ACHN (cell line): ENCODE results near the gene ZNF710.

Source experiments
- DNase-seq: peaks from one replicate; pipeline ENCODE4 v3.0.0-alpha.2; 2015
- in situ Hi-C: cut with HindIII; loops from 2 replicates; pipeline ENCODE4 v1.10.0; 2017; ENCODE audit warnings: low sequenced_read_pairs, low pct_ligation_motif_present, low pct_unique_long_range_greater_than_20kb

Gene ZNF710

DNA sequence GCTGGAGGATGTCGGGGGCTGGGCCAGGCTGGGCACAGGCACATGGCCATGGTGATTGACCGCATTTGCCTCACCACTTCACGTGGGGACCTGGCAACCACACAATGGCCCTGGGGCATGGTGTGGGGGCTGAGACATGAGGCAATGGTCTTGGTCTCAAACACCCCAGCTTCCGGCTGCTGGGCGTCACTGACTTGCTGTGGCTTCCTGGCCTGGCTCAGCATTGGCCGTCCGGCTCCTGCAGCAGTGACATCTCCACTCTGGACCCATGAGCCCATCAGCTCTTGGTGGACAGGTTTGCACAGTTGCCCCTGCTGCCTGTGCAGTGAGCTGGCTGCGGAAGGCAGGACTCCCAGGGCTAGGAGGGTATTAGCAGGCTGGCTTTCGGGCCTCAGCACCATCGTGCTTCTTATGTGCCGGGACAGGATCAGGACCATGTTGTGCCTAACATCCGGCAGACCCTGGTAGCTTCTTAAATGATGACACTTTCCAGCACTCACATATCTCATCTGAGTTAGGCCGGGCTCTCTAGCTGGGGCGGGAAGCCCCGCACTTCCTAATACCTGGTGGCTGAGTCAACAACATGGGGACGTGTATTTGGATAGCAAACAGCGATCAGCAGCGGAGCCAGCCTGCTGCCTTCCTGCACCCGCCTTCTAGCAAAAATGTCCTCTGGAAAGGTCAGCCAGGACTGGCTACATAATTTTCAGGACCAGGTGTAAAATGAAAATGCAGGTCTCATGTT lies 34.1 kb downstream of the ZNF710 start:
- DNase-seq: no peak

DNA sequence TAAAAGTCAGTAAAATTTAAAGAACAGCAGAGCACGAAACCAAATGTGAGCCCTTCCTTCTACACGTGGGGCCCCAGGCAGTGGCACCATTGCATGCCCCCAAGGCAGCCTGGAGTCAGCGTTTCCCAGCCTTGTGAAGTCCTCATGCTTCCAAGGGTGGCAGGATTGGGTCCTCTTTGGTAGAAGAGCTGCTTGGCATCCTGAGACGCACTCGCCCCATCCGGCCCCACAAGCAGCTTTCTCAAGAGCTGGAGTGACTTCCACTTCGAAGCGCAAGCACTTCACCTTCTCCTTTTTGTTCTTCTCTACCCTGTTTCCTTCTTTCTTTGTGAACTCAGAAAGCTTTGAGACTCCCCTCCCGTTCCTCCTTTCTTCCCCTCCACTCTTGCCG lies 34.7 kb downstream of the ZNF710 start:
- in situ Hi-C loops: no loop called here
- no peak for DNase-seq

More for the DNA sequence above, 34.1 kb downstream of the ZNF710 start:
- in situ Hi-C loops: no loop called here

DNA sequence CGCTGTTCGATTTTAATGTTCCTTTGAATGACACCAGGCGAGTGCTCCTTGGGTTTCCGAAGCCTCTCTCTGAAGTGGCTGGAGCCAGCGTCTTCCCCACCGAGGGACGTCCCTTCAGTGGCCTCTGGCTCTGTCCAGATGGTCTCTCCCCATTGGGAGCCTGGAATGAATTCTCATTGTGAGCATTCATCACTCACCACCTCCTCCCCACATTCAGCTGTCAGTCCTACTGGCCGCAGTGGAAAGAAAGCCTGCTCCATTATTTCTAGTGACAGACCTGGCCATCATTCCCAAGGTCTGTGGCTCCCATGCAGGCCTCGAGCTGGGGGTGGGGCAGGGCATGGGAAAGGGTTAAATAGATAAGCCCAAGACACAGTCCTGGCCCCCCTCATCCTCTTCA lies 35.2 kb downstream of the ZNF710 start:
- in situ Hi-C loops: no loop called here
- no peak for DNase-seq

DNA sequence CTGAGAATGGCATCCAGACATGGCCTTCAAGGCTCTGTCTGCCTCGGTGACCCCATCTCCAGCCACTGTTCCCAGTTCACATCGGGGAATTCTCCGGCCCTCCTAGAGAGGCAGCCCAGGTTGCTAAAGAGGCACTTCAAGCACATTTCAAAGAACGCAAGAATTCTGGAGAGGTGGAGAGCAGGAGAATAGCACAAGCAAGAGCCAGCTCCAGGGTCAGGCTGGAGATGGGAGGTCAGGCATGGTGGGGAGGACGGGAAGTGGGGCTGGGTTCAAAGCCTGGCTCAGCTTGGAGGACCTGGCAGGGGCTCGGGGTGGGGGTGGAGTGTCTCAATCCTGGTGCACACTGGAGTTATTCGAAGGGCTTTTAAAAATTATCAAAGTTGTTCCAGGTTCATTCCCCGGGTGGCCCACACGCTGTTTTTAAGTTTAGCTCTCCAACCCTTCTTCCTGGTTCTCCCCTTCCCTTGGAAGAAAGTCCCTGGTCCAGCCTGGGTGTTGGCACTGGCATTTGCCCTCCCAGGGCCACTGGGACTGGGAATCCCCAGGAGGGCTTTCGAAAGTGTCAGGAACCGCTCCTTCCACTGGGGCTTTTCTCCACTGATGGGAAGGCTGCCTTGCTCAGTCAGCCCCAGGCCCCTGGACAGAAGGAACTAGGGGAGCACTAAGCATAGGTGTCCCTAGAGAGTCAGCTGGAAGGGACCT lies 35.8 kb downstream of the ZNF710 start:
- DNase-seq: no peak
- in situ Hi-C loops: no loop called here

DNA sequence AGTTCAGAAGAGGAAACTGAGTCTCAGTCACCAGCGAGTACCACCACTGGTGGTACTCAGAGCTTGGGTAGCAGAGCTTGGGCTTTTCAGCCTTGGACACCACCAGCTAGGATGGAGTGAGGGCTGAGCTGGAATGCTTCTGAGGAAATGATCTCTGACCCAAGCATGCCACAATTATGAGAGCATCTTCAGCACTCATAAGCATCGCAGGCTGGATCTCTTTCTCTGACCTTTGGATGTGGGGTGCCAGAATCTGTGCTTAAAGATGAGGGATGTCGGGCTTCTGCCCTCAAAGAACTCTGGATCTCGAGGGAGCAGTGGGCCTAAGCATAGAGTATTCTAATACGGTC lies 36.4 kb downstream of the ZNF710 start:
- in situ Hi-C loops: no loop called here
- no peak for DNase-seq

DNA sequence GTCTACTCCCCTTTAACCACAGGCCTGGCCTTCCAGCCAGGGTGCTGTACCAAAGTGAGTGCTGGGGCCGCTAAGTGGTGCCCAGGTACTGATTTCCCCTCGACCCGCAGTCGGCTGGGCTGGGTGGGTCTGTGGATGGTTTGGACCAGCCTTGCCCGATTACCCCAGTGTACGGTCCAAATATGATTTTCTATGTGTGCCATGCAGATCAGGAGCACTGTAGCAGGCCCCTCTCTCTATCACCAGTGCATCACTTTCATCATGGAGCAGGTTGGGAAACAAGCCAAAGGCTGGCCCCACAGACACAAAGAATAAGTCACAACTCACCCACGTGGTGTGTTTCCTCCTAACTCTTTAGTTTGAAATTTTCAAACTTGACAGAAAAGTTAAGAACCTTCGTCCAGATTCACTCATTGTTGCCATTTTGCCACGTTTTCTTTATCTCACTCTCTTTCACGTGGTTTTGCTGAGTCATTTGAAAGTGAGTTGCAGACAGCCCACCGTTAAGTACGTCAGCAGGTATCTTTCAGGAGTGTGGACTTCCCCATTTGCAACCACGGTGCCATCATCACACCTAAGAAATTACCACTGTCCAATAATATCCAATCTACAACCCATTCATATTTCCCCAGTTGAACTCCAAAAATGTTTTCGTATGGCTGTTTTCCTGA lies 37.0 kb downstream of the ZNF710 start:
- in situ Hi-C loops: no loop called here
- no peak for DNase-seq

DNA sequence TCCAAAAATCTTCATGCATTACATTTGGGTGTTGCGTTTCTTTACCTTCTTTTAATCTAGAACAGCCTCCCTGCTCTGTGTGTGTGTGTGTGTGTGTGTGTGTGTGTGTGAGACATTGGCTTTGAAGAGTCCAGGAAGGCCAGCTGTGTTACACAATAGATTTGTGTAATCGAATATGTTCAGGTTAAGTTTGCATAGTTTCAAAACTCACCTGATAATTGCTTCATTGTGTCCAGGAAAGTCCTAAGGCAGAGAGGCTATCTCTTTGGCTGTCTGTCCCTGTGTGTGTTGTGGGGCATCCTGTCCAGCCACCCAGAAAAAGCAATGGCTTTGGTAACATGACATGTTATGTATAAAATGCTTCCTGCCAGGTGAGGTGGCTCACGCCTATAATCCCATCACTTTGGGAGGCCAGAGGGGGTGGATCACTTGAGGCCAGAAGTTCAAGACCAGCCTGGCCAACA lies 37.5 kb downstream of the ZNF710 start:
- DNase-seq: no peak
- in situ Hi-C loops: no loop called here

DNA sequence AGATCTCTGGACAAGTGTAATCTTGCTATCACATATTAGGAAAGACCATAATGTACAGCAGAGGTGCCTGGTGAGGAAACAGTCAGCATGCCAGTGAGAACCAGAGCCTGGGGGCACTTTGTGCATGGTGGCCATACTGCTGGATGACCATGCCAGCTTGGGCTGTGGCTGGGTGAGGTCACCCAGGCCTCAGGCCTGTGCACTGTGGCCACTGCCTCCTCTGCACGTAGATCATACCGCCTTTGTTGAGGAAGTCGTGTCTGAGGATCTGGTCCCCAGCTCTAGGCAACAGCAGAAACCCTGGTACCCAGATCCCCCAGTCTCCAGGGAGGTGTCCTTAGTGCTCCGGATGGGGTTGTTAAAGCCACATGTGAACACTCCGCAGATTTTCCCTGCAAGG lies 38.9 kb downstream of the ZNF710 start:
- no peak for DNase-seq
- in situ Hi-C loops: no loop called here

DNA sequence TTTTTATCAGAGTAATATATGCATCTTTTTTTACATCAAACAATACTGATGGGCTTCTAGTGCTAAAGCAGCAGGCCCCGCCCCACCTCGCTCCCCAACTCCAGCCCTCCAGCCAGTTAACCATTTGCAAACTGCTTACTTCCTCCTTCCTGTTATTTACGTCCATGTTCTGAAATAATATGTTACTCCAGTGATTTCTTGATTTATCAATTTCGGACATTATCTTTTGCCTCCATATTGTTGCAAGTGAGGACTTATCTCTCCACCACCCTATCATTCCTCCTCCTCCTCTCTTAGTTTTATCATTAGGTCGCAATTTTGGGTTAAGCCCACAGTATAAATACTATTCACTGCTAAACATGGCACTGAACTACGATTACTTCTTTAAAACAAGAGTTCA lies 39.5 kb downstream of the ZNF710 start:
- in situ Hi-C loops: no loop called here
- no peak for DNase-seq

DNA sequence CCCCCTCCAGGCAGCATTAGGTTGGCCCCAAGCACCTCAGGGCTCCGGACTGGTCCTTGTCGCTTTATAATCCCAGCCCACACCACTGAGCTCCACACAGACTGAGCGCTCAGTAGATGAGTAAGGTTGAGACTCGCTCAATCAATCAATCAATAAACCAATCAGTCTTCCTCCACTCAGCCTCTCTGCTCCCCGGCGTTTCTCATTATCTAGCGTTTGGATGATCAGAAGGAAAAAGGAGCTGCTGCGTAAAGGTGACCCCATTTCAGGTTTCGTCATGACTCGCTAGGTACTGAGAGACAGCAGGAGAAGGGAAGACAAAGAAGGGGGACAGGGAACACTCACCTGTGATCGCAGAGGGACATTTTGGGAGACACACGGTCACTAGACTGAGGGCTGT lies 41.2 kb downstream of the ZNF710 start:
- in situ Hi-C loops: no loop called here
- DNase-seq: no peak

DNA sequence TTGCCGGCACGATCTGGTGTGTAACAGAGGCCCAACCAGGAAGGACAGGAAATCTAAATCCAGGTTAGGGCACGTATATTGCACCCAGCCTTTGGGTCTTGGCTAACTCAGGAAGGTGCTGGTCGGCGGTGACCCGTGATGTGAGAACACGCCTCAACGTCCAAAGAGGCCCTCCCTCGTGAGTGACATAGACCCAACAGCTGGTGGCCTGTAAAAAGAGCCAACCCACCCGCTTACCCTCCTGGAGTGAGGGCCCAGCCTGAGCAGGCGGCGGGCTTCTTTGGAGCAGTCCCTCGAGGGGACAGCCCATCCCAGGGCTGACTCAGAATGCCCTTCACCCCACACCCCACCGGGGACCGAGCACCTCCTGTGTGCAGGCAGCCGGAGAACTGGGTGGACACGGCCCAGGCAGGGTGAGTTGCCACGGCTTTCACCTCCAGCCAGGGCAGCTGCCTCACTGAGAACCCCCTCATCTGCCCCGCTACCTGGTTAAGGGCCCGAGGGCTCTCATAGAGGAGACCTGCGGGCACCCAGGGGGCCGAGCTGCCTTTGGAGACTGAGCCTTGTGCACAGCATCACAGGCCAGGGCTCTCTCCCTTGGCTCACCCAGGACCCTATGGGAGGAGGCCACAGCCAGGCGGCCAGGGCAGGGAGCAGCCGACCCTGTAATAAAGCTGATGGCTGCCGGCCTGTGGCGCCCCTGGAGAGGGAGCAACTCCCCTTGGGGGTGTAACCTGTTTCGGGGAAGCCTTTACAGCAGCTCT lies 41.8 kb downstream of the ZNF710 start:
- DNase-seq: no peak
- in situ Hi-C loops: no loop called here

DNA sequence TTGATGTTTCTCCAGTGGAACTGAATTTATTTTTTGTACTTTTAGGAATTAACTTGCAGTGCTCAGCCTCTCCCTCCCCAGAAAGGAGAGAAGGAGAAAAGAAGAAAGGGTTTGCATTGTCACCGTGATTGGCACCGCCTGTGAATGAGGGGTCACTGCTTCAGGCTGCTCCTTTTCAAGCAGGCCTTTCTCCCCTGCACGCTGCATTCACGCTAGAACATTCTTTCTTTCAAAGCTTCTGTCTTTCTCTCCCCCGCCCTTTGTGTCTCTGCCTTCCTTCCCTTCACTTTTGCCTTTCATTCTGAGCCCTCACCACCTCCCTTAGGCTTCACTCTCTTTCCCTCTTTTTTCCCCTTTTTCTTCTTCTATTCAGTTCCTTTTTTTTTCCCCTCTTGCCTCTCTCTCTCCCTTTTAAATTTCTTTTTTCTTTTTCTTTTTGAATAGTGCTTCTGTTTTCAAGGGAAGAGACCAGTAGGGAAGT lies 42.4 kb downstream of the ZNF710 start:
- in situ Hi-C loops: no loop called here

DNA sequence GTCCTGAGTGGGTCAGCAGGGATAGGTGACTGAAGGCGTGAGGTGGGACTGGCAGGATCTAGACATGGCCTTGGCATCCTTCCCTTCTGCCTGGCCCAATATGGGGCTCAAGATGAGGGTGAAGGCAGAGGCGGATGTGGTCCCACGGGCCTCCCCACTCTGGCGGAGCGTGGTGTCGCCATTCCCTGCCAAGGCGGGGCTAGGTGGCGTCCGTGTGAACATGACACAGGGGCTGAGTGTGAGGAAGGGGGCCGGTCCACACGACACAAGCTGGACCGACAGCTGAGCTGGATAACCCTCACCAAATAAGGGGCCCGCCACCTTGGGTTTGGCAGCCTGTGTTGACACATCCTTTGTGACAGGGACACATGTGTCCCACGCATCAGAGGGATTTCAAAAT lies 43.1 kb downstream of the ZNF710 start:
- in situ Hi-C loops: no loop called here
- DNase-seq: no peak

More for the DNA sequence above, 42.4 kb downstream of the ZNF710 start:
- no peak for DNase-seq

DNA sequence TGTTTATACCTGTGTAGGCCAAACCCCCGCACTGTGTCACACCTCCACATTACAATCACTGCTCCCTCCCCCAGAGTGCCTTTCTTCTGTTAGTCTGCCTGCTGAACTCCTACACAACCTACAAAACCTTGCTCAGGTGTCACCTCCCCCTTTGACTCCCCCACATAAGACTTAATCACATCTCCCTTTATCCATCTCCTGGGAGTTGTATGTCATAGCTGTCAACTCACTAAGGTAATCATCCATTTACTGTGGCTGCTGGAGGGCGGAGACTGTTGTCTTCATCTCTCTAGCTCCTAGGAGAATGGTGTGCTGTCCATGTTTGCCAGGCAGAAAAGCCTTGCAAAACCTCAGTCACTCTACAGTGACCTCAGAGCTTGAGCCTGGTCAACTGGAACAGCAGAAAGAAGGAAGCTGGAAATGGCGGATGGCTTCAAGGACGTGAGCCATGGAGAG lies 43.8 kb downstream of the ZNF710 start:
- in situ Hi-C loops: no loop called here
- DNase-seq: no peak

DNA sequence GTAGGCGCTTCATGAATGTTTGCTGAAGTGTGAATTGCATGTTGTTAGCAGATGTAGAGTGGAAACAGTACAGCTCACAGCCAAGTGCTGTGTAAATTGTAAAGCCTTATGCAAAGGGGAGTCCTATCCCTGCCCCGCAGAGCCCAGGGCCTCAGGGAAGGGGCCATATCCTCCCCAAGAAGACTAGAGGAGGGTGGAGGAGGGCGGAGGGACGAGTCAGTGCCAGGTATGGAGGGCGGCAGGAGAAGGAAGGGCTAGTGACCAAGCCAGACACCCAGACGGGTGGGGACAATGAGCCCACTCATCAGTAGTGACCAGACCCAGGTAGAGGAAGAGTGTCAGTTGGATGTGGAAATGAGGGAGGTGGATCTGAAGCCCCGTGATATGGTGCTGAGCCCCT lies 45.2 kb downstream of the ZNF710 start:
- in situ Hi-C loops: no loop called here

DNA sequence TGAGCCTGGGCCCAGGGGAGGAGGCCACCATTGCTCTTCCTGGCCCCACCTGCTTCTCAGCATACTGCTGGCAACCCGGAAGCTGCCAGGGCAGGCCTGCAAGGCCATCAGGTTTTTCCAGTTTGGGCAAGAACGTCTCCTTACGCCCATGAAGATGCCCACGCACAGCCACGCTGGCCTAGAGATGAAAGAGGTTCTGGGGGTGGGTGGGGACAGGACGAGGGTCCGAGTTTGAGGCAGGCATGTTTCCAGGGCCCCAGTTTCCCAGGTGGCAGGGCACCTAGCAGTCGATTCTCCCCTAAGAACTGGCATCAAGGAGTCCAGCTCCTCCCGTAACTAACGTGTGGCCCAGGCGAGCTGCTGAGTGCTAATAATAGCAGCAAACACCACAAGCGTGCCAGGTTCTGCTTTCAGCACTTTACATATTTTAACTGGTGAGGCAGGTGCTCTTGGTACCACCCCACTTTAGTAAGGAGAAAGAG lies 45.8 kb downstream of the ZNF710 start:
- in situ Hi-C loops: no loop called here
- DNase-seq: no peak

More for the DNA sequence above, 45.2 kb downstream of the ZNF710 start:
- no peak for DNase-seq

DNA sequence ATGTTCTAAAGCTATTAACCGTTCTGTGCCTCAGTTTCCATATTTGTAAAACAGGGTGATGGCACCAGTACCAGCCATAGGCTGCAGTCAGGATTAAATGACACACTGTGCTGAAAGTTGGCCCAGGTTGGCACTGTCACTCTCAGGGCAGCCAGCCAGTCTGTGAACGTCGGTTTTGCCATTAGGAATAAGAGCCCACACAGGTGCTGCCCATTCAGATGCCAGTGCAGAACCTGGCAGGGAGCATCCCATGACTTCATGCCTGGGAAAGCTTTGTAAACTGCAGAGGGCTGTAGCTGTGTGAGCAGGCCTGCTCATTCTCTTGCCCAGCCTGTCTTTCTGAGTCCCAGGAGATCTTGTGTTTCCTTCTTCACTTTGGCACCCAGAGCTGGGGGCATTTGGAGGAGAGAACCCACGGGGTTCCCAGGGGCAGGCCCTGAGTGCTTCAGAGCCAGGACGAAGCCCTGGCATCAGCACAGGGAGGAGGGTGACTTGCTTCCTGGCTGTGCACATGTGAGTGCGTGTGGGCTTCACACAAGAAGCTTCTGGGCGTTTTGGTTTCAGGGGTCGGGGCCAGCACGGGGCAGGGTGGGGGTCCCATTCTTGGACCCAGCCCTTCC lies 46.9 kb downstream of the ZNF710 start:
- in situ Hi-C loops: no loop called here
- no peak for DNase-seq

DNA sequence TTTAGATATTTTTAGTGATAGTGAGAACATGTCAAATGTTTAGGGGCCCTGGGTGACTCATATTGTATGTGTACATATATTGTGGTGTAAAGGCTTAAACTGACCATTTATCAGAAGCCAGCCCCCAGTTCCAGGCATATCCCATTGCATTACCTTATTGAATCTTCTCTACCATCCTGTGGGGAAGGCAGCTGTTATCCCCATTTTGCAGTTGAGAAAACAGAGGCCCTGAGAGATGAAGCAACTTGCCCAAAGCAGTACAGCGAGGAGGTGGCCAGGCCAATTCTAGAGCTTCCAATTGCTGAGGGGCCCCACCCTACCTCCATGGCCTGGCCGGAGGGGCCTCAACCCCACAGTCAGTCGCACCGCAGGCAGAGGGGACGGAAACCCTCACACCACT lies 47.9 kb downstream of the ZNF710 start:
- DNase-seq: no peak
- in situ Hi-C loops: no loop called here
